ENCODE measurements around the gene BCL6B.

DNA sequence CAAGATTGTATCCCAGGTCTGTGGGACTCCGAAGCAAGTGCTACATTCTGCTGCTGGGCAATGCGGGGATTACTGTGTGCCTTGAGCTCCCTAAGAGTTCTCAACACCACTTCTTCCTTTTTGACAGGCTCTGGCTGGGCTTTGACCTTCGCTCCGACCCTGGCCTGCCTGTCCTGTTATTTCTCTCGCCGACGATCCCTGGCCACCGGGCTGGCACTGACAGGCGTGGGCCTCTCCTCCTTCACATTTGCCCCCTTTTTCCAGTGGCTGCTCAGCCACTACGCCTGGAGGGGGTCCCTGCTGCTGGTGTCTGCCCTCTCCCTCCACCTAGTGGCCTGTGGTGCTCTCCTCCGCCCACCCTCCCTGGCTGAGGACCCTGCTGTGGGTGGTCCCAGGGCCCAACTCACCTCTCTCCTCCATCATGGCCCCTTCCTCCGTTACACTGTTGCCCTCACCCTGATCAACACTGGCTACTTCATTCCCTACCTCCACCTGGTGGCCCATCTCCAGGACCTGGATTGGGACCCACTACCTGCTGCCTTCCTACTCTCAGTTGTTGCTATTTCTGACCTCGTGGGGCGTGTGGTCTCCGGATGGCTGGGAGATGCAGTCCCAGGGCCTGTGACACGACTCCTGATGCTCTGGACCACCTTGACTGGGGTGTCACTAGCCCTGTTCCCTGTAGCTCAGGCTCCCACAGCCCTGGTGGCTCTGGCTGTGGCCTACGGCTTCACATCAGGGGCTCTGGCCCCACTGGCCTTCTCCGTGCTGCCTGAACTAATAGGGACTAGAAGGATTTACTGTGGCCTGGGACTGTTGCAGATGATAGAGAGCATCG, 15.4 kb downstream of the BCL6B start:
- TF ChIP-seq CTCF (IDR thresholded peaks at IDR 0.05; ENCODE audit: insufficient read depth, low read length, poor library complexity, severe bottlenecking), result no peak
- TF ChIP-seq EZH2phosphoT487 (conservative IDR thresholded peaks at IDR 0.05; ENCODE audit: low read length), result no peak
